Sigmoid colon (tissue), 7 donors: ENCODE data around the gene GUCY1A2. TPM values are rescaled to one million over a fixed set of nuclear protein-coding genes. Genes with fewer than 3 reads are reported as not detected.

Source experiments
- DNase-seq: peaks from one replicate; pipeline ENCODE4 v3.0.0-alpha.2; 2019
- H3K27ac ChIP-seq, 4 donors: fragments of 200-600 bp; sonication (generic); one replicate each; pipeline ENCODE4 v1.5.1; 2016 to 2019; ENCODE audit warnings: mild to moderate bottlenecking in 1 of 4
- H3K27me3 ChIP-seq, 3 donors: fragments of 200-600 bp; sonication (generic); one replicate each; pipeline ENCODE4 v1.5.1; 2019; ENCODE audit warnings: mild to moderate bottlenecking in 1 of 3
- H3K36me3 ChIP-seq, 4 donors: fragments of 200-600 bp; sonication (generic); one replicate each; pipeline ENCODE4 v1.5.1; 2016 to 2019
- H3K4me1 ChIP-seq, 4 donors: fragments of 200-600 bp; sonication (generic); one replicate each; pipeline ENCODE4 v1.5.1; 2017 to 2019
- H3K4me3 ChIP-seq, 4 donors: fragments of 200-600 bp; sonication (generic); one replicate each; pipeline ENCODE4 v1.5.1; 2017 to 2019; ENCODE audit warnings: mild to moderate bottlenecking in 2 of 4, moderate library complexity in 1 of 4
- H3K9me3 ChIP-seq, 4 donors: fragments of 200-600 bp in 3 of 4; sonication (generic) in 3 of 4; one replicate each; pipeline versions ENCODE4 v1.5.1 to v1.6.1; 2013 to 2019
- CTCF ChIP-seq, 4 experiments: fragments of 450-650 bp in 3 of 4; fragments of 200-600 bp in 1 of 4; IDR thresholded peaks; one replicate each; pipeline ENCODE4 v1.5.1; 2016 to 2019; ENCODE audit warnings: antibody characterized with exemption in 4 of 4, mild to moderate bottlenecking in 3 of 4, moderate library complexity in 2 of 4
- EP300 ChIP-seq, 4 donors: sonication (generic); formaldehyde crosslinking; IDR thresholded peaks; one replicate each; pipeline ENCODE4 v1.6.1; 2017; ENCODE audit warnings: antibody characterized with exemption in 4 of 4
- POLR2A ChIP-seq, 2 donors: fragments of 450-650 bp; IDR thresholded peaks; one replicate each; pipeline ENCODE4 v1.6.1; 2016; ENCODE audit warnings: antibody characterized with exemption in 2 of 2, mild to moderate bottlenecking in 2 of 2, moderate library complexity in 2 of 2
- POLR2AphosphoS5 ChIP-seq, 4 donors: sonication (generic); formaldehyde crosslinking; IDR thresholded peaks; one replicate each; pipeline ENCODE4 v1.6.1; 2017; ENCODE audit warnings: antibody characterized with exemption in 4 of 4
- WGBS, 2 donors: extraction: QIAGEN DNeasy Blood & Tissue Kit; methylation state at CpG; one replicate each; pipeline ENCODE4 v1.1.7; 2013; 5-methylcytosine and 5-hydroxymethylcytosine counted together
- intact Hi-C: fragments of 100-400 bp; cut with DNase I; formaldehyde crosslinking; loops from one replicate; pipeline ENCODE4 v1.15.1; 2023
- polyA plus RNA-seq, 3 donors: library from polyadenylated mRNA; stranded (reverse); fragments of 200-250 nt; gene quantifications; one replicate each; pipeline ENCODE4 v1.2.3, GENCODE V29; 2013
- total RNA-seq, 4 donors: library from RNA; depleted of rRNA; stranded (reverse); fragments of >200 nt; gene quantifications; one replicate each; pipeline ENCODE4 v1.1.0, GENCODE V29; 2016
- donor health status: healthy with polysubstance abuse.
- donor health status: Bipolar disorder and iron deficiency.
- donor health status: healthy.

Gene GUCY1A2
- total and polyA plus RNA-seq, 7 donors: under 0.01 to 2.9 (median 1.6) TPM; not detected in 1

- Histone ChIP-seq H3K27ac (no peak overlapping the region), H3K36me3 (no peaks in the 10 kb centered on the region), H3K4me1 (no peaks in the 10 kb centered on the region), H3K27me3 (no peaks in the 10 kb centered on the region), H3K9me3 (no peaks in the 10 kb centered on the region), H3K4me3 (no peak overlapping the region)
- TF ChIP-seq CTCF (IDR thresholded peaks at IDR 0.05) (no peak), POLR2A (IDR thresholded peaks at IDR 0.05) (no peak), POLR2AphosphoS5 (IDR thresholded peaks at IDR 0.05) (no peak), EP300 (IDR thresholded peaks at IDR 0.05) (no peak)
- intact Hi-C loops: no loop called here
- DNase-seq: no peak
These were observed 247.7 kb downstream of the GUCY1A2 start for GRCh38 chr11:106770489-106771085.

- no peaks in the 10 kb centered on the region for H3K36me3 ChIP-seq
- no peaks in the 10 kb centered on the region for H3K27me3 ChIP-seq
- no peaks in the 10 kb centered on the region for H3K4me1 ChIP-seq
- 66 to 75% methylated on average over 2 of the region's 2 CpGs for WGBS, 2 donors
- no peak overlapping the region for H3K27ac ChIP-seq
- no peaks in the 10 kb centered on the region for H3K9me3 ChIP-seq
- intact Hi-C loops: no loop called here
- no peak for DNase-seq
- TF ChIP-seq POLR2A (IDR thresholded peaks at IDR 0.05): no peak
- no peak for TF ChIP-seq EP300 (IDR thresholded peaks at IDR 0.05)
- no peak for TF ChIP-seq CTCF (IDR thresholded peaks at IDR 0.05)
- no peak for TF ChIP-seq POLR2AphosphoS5 (IDR thresholded peaks at IDR 0.05)
- H3K4me3 ChIP-seq: no peak overlapping the region
These were observed 252.6 kb downstream of the GUCY1A2 start for GRCh38 chr11:106765469-106766258.

GRCh38 chr11:106763501-106763900 is 254.8 kb downstream of the GUCY1A2 start:
- DNase-seq: no peak
- TF ChIP-seq POLR2A (IDR thresholded peaks at IDR 0.05): no peak
- no peak for TF ChIP-seq POLR2AphosphoS5 (IDR thresholded peaks at IDR 0.05)
- TF ChIP-seq EP300 (IDR thresholded peaks at IDR 0.05): no peak
- TF ChIP-seq CTCF (IDR thresholded peaks at IDR 0.05): no peak
- Histone ChIP-seq H3K27me3 (no peaks in the 10 kb centered on the region), H3K4me1 (no peaks in the 10 kb centered on the region), H3K4me3 (no peak overlapping the region), H3K27ac (no peak overlapping the region), H3K9me3 (no peaks in the 10 kb centered on the region), H3K36me3 (no peaks in the 10 kb centered on the region)
- 85 to 86% methylated on average over 3 of the region's 3 CpGs for WGBS, 2 donors
- intact Hi-C loops: no loop called here

- no peaks in the 10 kb centered on the region for H3K27me3 ChIP-seq
- TF ChIP-seq EP300 (IDR thresholded peaks at IDR 0.05) (no peak), CTCF (IDR thresholded peaks at IDR 0.05) (no peak), POLR2AphosphoS5 (IDR thresholded peaks at IDR 0.05) (no peak), POLR2A (IDR thresholded peaks at IDR 0.05) (no peak)
- H3K4me1 ChIP-seq: no peaks in the 10 kb centered on the region
- H3K9me3 ChIP-seq: no peaks in the 10 kb centered on the region
- intact Hi-C loops: no loop called here
- no peaks in the 10 kb centered on the region for H3K36me3 ChIP-seq
- WGBS, 2 donors: 92 to 94% methylated on average over 1 of the region's 1 CpG
- no peak overlapping the region for H3K4me3 ChIP-seq
- no peak for DNase-seq
- H3K27ac ChIP-seq: no peak overlapping the region
These were observed 256.5 kb downstream of the GUCY1A2 start for GRCh38 chr11:106761745-106762144.
